ENCODE results near the gene ACAP2. TPM values are rescaled to one million over a fixed set of nuclear protein-coding genes. Genes with fewer than 3 reads are reported as not detected.

Gene ACAP2
- total RNA-seq, 1 donor from 2014 or later: 20.4 TPM

DNA sequence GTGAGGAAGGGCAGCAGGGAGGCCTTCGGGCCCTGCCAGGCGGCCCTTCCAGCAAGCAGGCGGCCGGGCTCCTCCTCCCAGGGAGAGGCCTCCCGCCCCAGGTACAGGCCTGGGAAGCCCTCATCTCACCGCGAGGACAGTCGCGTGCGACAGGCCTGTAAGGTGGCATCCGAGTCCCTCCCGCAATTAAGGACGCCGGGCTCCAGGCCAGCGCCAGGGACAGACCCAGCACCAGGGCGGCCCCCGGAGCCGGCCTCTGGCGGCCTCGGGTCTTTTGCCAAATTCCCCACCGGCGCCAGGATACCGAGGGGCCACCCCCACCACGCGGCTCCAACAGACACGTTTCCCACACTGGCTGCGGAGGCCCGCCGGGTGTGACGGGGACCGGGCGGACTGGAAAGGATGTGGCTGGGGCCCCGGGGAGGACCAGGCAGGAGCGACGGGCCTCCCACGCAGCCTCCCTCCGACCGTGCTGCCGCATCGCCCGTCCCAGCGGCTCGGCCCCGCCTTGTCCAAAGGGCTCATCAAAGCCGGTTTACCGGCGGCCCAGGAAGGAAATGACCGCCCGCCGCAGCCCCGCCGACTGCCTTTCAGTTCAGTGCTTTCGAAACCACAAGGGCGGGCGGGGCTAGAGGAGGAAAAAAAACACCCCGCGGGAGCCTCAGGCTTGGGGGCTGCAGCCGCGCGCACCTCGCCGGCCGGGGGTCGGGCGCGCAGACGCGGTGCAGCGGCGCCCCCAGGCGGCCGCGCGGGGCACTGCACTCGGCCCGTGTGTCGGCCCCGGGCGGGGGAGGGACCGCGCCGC is 183.1 kb downstream of the ACAP2 start:
- TF ChIP-seq, protein P1, sequence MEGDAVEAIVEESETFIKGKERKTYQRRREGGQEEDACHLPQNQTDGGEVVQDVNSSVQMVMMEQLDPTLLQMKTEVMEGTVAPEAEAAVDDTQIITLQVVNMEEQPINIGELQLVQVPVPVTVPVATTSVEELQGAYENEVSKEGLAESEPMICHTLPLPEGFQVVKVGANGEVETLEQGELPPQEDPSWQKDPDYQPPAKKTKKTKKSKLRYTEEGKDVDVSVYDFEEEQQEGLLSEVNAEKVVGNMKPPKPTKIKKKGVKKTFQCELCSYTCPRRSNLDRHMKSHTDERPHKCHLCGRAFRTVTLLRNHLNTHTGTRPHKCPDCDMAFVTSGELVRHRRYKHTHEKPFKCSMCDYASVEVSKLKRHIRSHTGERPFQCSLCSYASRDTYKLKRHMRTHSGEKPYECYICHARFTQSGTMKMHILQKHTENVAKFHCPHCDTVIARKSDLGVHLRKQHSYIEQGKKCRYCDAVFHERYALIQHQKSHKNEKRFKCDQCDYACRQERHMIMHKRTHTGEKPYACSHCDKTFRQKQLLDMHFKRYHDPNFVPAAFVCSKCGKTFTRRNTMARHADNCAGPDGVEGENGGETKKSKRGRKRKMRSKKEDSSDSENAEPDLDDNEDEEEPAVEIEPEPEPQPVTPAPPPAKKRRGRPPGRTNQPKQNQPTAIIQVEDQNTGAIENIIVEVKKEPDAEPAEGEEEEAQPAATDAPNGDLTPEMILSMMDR (IDR thresholded peaks at IDR 0.05): peak in 1 of 3 experiments; percentile 100
- peak overlapping the region; percentile 80 to 86 for H3K27ac ChIP-seq
- H3K27me3 ChIP-seq: no peaks in the 10 kb centered on the region
- H3K9me3 ChIP-seq: no peaks in the 10 kb centered on the region
- H3K36me3 ChIP-seq: no peaks in the 10 kb centered on the region
- H3K4me3 ChIP-seq: peak overlapping the region; percentile 77 to 84
- intact Hi-C loops (cut with DNase I): loop anchor here (1.0 to 10.0 kb wide), 8 partner anchors 19 to 574 kb away; partner anchors contain the start of gene FAM43A
- peaks cover 0 to 15% of the 10 kb centered on the region in 2 donors for H3K4me1 ChIP-seq
- peak; percentile 50 to 95 for DNase-seq (ENCODE audit: low spot score in 2 of 2)

DNA sequence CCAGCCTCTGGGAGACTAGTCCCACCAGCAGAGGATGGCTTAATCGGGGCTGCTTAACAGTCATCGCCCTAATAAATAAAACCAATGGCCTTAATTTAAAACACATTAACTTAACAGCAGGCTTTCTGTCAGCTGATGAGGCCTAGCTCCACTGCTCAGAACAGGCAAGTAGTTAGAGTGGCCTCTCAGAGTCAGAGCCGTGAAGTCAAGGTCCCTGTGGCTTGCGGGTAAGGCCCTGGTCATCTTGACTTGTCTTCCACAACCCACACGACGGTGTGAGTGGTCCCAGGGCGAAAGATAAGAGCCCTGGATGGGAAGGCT is 183.7 kb downstream of the ACAP2 start:
- TF ChIP-seq, protein P1 (IDR thresholded peaks at IDR 0.05): no peak
- Histone ChIP-seq H3K36me3 (no peaks in the 10 kb centered on the region), H3K4me3 (peak overlapping the region; percentile 77 to 84), H3K27ac (peak overlapping the region; percentile 80 to 86), H3K4me1 (peaks cover 0 to 15% of the 10 kb centered on the region in 2 donors), H3K27me3 (no peaks in the 10 kb centered on the region), H3K9me3 (no peaks in the 10 kb centered on the region)
- intact Hi-C loops (cut with DNase I): loop anchor here (1.0 to 5.0 kb wide), 5 partner anchors 19 to 574 kb away; partner anchors contain the start of gene FAM43A
- no peak for DNase-seq (ENCODE audit: low spot score in 2 of 2)

DNA sequence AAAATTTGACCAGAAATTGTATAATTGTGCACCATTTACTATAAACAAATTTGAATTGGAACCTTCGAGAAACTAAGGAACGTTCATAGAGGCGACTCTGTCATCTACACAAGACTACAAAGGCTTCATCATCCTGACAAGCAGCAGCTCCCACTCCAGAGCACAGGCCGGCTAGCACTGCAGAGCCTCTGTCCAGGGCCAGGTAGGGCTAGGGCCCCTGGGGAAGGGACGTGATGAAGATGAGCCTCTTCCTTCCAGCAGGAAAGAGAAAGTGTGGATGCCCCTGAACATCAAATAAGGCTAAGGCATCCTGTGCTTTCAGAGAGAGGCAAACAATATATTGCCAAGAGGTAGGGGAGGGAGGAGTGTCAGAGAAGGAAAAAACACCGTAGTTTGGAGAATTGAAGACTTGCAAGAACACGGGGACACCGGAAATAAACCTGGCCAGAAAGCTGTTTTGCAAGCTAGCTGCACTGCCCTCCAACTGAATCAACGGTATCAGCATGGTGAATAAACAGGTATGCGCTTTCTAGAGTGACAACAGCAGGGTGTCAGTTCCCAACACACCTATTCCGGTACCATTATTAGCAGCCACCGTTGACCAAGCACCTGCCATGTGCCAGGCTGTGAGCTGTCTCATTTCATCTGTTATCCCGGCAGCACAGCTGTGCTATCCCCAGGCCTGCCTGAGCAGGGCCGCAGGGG is 184.2 kb downstream of the ACAP2 start:
- H3K4me3 ChIP-seq: peak overlapping the region in 1 of 2 donors; percentile 84
- intact Hi-C loops (cut with DNase I): loop anchor here (1.0 to 5.0 kb wide), 5 partner anchors 18 to 573 kb away; partner anchors contain the start of gene FAM43A
- peak overlapping the region; percentile 80 to 86 for H3K27ac ChIP-seq
- no peaks in the 10 kb centered on the region for H3K9me3 ChIP-seq
- no peak for DNase-seq (ENCODE audit: low spot score in 2 of 2)
- TF ChIP-seq, protein P1 (IDR thresholded peaks at IDR 0.05): no peak
- no peaks in the 10 kb centered on the region for H3K36me3 ChIP-seq
- H3K4me1 ChIP-seq: peaks cover 0 to 15% of the 10 kb centered on the region in 2 donors
- H3K27me3 ChIP-seq: no peaks in the 10 kb centered on the region

DNA sequence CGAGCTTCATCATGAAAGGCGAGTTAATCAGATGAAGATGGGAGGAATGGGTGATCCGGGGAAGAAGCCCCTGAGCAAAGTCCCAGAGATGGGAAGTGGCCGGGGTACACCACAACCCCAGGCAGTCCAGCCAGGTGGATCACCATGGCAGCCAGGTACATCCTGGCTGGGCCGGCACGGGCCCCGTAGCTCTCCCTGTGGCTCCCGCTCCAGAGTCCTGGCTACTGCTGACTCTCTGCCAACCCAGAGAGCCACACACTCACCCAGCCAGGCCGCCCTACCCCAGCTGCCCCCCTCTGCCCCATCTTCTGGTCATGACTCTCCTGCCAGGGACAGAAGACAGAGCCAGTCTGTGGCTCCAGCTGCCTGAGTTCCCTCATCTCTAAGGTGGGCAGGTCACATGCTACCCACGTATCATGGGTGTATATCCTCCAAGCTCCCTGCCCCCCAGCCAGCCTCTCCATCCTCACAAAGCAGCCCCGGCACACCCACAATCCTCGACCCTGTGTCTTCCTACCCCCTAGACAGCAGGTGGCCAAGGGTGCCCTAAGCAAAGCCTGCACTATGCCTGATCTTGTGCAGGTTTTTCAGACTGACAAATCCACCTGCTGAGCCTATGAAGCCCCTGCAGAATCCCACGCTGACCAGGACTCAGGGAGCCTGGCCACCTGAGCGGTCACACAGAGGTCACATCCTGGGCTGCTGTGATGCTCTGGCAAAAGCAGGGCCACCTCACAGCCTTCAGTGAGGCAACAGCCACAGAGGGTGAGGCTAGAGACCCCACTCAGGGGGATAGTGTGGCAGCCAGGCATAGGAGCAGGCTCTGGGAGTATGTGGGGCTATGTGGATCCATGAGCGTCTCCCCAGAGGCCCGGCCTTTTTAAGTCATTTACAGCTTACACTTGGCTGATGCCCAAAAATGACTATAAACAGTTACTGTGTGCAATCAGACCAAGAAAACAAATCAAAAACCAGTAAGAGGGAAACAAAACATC is 185.1 kb downstream of the ACAP2 start:
- no peaks in the 10 kb centered on the region for H3K9me3 ChIP-seq
- DNase-seq (ENCODE audit: low spot score in 2 of 2): no peak
- TF ChIP-seq, protein P1 (IDR thresholded peaks at IDR 0.05): no peak
- H3K4me1 ChIP-seq: peaks cover 0 to 15% of the 10 kb centered on the region in 2 donors
- H3K27me3 ChIP-seq: no peaks in the 10 kb centered on the region
- H3K27ac ChIP-seq: no peak overlapping the region
- no peak overlapping the region for H3K4me3 ChIP-seq
- intact Hi-C loops (cut with DNase I): loop anchor here (2.0 to 5.0 kb wide), 3 partner anchors 85 to 281 kb away; no protein-coding TSS in a partner anchor
- no peaks in the 10 kb centered on the region for H3K36me3 ChIP-seq

Data from ascending aorta (tissue), 2 donors.